ENCODE data around the gene PROM2. TPM values are rescaled to one million over a fixed set of nuclear protein-coding genes. Genes with fewer than 3 reads are reported as not detected.

The PROM2 gene
- total RNA-seq, 2 experiments from 2014 or later, result 0.60 to 0.73 TPM

DNA sequence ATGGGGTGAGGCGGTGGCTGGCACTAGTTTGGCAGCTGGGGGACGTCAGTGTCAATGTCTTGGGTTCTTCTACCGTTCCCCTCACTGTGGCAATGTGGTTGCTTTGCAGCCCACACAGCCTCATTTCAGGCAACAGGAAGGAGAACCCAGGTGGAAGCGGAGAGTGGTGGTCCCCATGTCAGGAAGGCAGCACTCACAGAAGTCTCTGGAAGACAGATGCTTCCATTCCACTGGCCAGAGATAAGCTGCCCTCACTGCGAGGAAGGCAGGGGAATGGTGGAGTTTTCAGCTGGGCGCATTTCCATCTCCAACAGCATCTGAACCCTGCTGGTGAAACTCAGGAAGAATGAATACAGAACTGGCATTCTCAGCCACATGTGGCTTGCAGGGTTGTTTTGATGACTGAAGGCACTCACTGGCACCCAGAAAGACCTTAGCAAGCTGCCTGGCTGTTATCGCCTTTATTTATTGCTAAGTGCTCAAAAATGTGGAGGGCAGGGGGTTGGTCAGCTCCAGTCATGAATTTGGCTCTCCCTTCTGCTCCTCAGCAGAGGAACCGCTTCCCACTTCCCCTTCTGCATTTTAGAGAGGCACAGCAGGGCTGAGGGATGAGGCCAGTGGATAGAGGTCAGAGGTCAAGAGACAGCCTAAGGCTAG, 42.3 kb downstream of the PROM2 start:
- TF ChIP-seq, protein P1, sequence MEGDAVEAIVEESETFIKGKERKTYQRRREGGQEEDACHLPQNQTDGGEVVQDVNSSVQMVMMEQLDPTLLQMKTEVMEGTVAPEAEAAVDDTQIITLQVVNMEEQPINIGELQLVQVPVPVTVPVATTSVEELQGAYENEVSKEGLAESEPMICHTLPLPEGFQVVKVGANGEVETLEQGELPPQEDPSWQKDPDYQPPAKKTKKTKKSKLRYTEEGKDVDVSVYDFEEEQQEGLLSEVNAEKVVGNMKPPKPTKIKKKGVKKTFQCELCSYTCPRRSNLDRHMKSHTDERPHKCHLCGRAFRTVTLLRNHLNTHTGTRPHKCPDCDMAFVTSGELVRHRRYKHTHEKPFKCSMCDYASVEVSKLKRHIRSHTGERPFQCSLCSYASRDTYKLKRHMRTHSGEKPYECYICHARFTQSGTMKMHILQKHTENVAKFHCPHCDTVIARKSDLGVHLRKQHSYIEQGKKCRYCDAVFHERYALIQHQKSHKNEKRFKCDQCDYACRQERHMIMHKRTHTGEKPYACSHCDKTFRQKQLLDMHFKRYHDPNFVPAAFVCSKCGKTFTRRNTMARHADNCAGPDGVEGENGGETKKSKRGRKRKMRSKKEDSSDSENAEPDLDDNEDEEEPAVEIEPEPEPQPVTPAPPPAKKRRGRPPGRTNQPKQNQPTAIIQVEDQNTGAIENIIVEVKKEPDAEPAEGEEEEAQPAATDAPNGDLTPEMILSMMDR (IDR thresholded peaks at IDR 0.05), result no peak
- Mint-ChIP-seq H3K4me1 (ENCODE audit: low read depth) (no peaks in the 10 kb centered on the region), H3K27ac (no peak overlapping the region), H3K4me3 (no peak overlapping the region), H3K9me3 (no peaks in the 10 kb centered on the region), H3K27me3 (peaks cover 4% of the 10 kb centered on the region), H3K36me3 (ENCODE audit: low read depth) (no peaks in the 10 kb centered on the region)
- ChIA-PET CTCF (no interaction called here), POLR2A (no interaction called here)
- intact Hi-C loops (cut with DNase I, micrococcal nuclease), result no loop called here
- no peak for ATAC-seq (ENCODE audit: poor library complexity)
- Histone ChIP-seq H3K27me3 (ENCODE audit: control insufficient read depth in 1 of 2, insufficient read depth in 2 of 2, low read length in 2 of 2) (no peaks in the 10 kb centered on the region), H3K4me1 (ENCODE audit: insufficient read depth, low read length) (no peaks in the 10 kb centered on the region), H3K27ac (ENCODE audit: low read depth in 1 of 2, low read length in 2 of 2) (no peak overlapping the region), H3K9me3 (ENCODE audit: control insufficient read depth in 1 of 2, insufficient read depth in 1 of 2, low read length in 2 of 2) (peaks cover 0 to 5% of the 10 kb centered on the region in 2 experiments), H3K4me3 (ENCODE audit: low read length) (no peak overlapping the region), H3K36me3 (ENCODE audit: insufficient read depth, low read length) (no peaks in the 10 kb centered on the region)
- no peak for DNase-seq

- TF ChIP-seq, protein P1 (IDR thresholded peaks at IDR 0.05), result no peak
- no peak overlapping the region for H3K4me3 Mint-ChIP-seq
- peaks cover 4% of the 10 kb centered on the region for H3K27me3 Mint-ChIP-seq
- ChIA-PET POLR2A (no interaction called here), CTCF (no interaction called here)
- H3K9me3 ChIP-seq (ENCODE audit: control insufficient read depth in 1 of 2, insufficient read depth in 1 of 2, low read length in 2 of 2), result peaks cover 0 to under 1% of the 10 kb centered on the region in 2 experiments
- H3K36me3 ChIP-seq (ENCODE audit: insufficient read depth, low read length), result no peaks in the 10 kb centered on the region
- no peaks in the 10 kb centered on the region for H3K27me3 ChIP-seq (ENCODE audit: control insufficient read depth in 1 of 2, insufficient read depth in 2 of 2, low read length in 2 of 2)
- no peak overlapping the region for H3K27ac ChIP-seq (ENCODE audit: low read depth in 1 of 2, low read length in 2 of 2)
- H3K4me3 ChIP-seq (ENCODE audit: low read length), result no peak overlapping the region
- DNase-seq (no peak), ATAC-seq (ENCODE audit: poor library complexity) (no peak)
- intact Hi-C loops (cut with DNase I, micrococcal nuclease), result no loop called here
- H3K4me1 Mint-ChIP-seq (ENCODE audit: low read depth), result no peaks in the 10 kb centered on the region
- no peaks in the 10 kb centered on the region for H3K36me3 Mint-ChIP-seq (ENCODE audit: low read depth)
- H3K9me3 Mint-ChIP-seq, result no peaks in the 10 kb centered on the region
- no peaks in the 10 kb centered on the region for H3K4me1 ChIP-seq (ENCODE audit: insufficient read depth, low read length)
- H3K27ac Mint-ChIP-seq, result no peak overlapping the region
These were observed 42.9 kb downstream of the PROM2 start for GRCh38 chr2:95317123-95317500.

DNA sequence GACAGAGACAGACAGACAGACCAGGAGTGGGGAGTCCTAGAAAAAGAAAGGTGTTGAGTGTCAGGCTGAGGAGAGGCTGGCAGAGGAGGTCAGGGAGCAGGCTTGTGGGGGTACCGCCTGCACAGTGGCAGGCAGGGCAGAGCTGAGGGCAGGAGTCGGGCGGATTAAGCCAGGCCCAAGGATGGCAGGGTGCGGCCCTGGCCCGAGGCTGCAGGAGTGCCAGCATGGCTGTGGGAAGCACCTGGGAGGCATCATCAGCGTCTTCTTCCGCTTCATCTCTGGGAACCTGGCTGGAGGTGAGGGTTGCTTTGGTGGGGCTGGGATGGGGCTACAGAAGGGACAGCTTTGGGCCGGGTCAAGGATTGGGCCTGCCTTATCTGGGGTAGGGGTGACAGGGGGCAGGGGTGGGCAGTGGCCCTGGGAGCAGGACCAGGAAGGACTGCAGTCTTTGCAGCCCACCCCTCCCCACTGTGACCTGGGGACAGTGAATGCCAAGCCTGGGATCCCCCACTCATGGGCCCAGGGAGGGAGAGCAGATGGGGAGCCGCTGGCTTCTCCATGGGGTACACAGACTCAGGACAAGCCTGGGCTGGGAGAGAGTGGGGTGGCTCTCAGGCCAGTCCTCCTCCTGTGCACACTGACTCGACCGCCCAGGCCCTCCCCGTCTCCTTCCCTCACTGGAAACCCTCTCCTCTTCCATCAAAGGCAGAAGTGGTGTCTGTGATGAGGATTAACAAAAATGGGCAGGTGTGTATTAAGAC, 43.6 kb downstream of the PROM2 start:
- intact Hi-C loops (cut with DNase I, micrococcal nuclease), result no loop called here
- TF ChIP-seq, protein P1 (IDR thresholded peaks at IDR 0.05), result no peak
- ChIA-PET CTCF (no interaction called here), POLR2A (no interaction called here)
- no peak for ATAC-seq (ENCODE audit: poor library complexity)
- Histone ChIP-seq H3K36me3 (ENCODE audit: insufficient read depth, low read length) (no peaks in the 10 kb centered on the region), H3K4me3 (ENCODE audit: low read length) (no peak overlapping the region), H3K4me1 (ENCODE audit: insufficient read depth, low read length) (no peaks in the 10 kb centered on the region), H3K9me3 (ENCODE audit: control insufficient read depth in 1 of 2, insufficient read depth in 1 of 2, low read length in 2 of 2) (no peaks in the 10 kb centered on the region), H3K27me3 (ENCODE audit: control insufficient read depth in 1 of 2, insufficient read depth in 2 of 2, low read length in 2 of 2) (no peaks in the 10 kb centered on the region), H3K27ac (ENCODE audit: low read depth in 1 of 2, low read length in 2 of 2) (no peak overlapping the region)
- no peaks in the 10 kb centered on the region for H3K36me3 Mint-ChIP-seq (ENCODE audit: low read depth)
- H3K9me3 Mint-ChIP-seq, result no peaks in the 10 kb centered on the region
- no peaks in the 10 kb centered on the region for H3K4me1 Mint-ChIP-seq (ENCODE audit: low read depth)
- no peak overlapping the region for H3K27ac Mint-ChIP-seq
- no peak for DNase-seq
- peaks cover 4% of the 10 kb centered on the region for H3K27me3 Mint-ChIP-seq
- H3K4me3 Mint-ChIP-seq, result no peak overlapping the region
